Eye (tissue), 1 donor: ENCODE measurements around the gene OLIG1.
A peak's percentile ranks its signal among the peaks of the same experiment; 100 is the strongest.

Experiments used
- DNase-seq: peaks from one replicate; pipeline ENCODE4 v3.0.0-alpha.2; 2015

OLIG1 gene

GRCh38 chr21:33063907-33064622 is 5.9 kb upstream of the OLIG1 start:
- no peak for DNase-seq

- no peak for DNase-seq
Observed at GRCh38 chr21:33064623-33065390, 5.1 kb upstream of the OLIG1 start.

GRCh38 chr21:33067043-33067442 is 2.9 kb upstream of the OLIG1 start:
- DNase-seq = no peak

GRCh38 chr21:33067457-33067856 is 2.5 kb upstream of the OLIG1 start:
- no peak for DNase-seq

GRCh38 chr21:33069243-33069642 is 698 bp upstream of the OLIG1 start:
- no peak for DNase-seq

GRCh38 chr21:33069645-33069993 is 322 bp upstream of the OLIG1 start:
- no peak for DNase-seq

GRCh38 chr21:33070744-33070997 is 730 bp downstream of the OLIG1 start:
- no peak for DNase-seq

GRCh38 chr21:33070998-33071769 is 1.2 kb downstream of the OLIG1 start:
- DNase-seq = peak; percentile 72

GRCh38 chr21:33071770-33072306 is 1.9 kb downstream of the OLIG1 start:
- peak; percentile 73 for DNase-seq

GRCh38 chr21:33073636-33074035 is 3.7 kb downstream of the OLIG1 start:
- no peak for DNase-seq

- DNase-seq = peak; percentile 76
Observed at GRCh38 chr21:33075128-33075527, 5.2 kb downstream of the OLIG1 start.

GRCh38 chr21:33075596-33076195 is 5.8 kb downstream of the OLIG1 start:
- peak; percentile 12 for DNase-seq

- DNase-seq = no peak
Observed at GRCh38 chr21:33076600-33077329, 6.8 kb downstream of the OLIG1 start.

- peak; percentile 30 for DNase-seq
Observed at GRCh38 chr21:33078907-33079582, 9.1 kb downstream of the OLIG1 start.

- DNase-seq = no peak
Observed at GRCh38 chr21:33080376-33080775, 10.4 kb downstream of the OLIG1 start.

- DNase-seq = no peak
Observed at GRCh38 chr21:33080776-33081175, 10.8 kb downstream of the OLIG1 start.

GRCh38 chr21:33088384-33088783 is 18.4 kb downstream of the OLIG1 start:
- DNase-seq = no peak

- DNase-seq = no peak
Observed at GRCh38 chr21:33089395-33090119, 19.6 kb downstream of the OLIG1 start.

GRCh38 chr21:33096426-33096825 is 26.5 kb downstream of the OLIG1 start:
- DNase-seq = no peak

- DNase-seq = no peak
Observed at GRCh38 chr21:33099131-33099530, 29.2 kb downstream of the OLIG1 start.

GRCh38 chr21:33101300-33101911 is 31.5 kb downstream of the OLIG1 start:
- peak; percentile 84 for DNase-seq
